T-helper 2 cell treated with Interferon-gamma antibody and Interleukin-4, amounts not matched to agents 100 ng/mL and 5 ng/mL, for 36 hours (primary cell): ENCODE data around the gene ACADM. TPM values are rescaled to one million over a fixed set of nuclear protein-coding genes. Genes with fewer than 3 reads are reported as not detected.
"Not testable (repeated sequence)": the region's sequence is repeated elsewhere in the genome, so short reads cannot be mapped to it uniquely, and the experiment has no call there.

ENCODE experiments used
- intact Hi-C: fragments of 100-400 bp; cut with micrococcal nuclease; formaldehyde crosslinking; loops from one replicate; pipeline ENCODE4 v1.15.1; 2023
- total RNA-seq: library from RNA; stranded (reverse); gene quantifications from 2 replicates; pipeline ENCODE4 v1.2.3, GENCODE V29; 2022

ACADM gene
- total RNA-seq, result 43.4 and 44.6 TPM in 2 replicates

GRCh38 chr1:75724472-75725022, at the start of gene ACADM:
ACADM (plus strand) TSS chr1:75724709; CDS start chr1:75724788, 79 bp downstream.
- intact Hi-C loops, result loop anchor here (1.0 to 10.0 kb wide), 3 partner anchors 22 to 990 kb away; partner anchors contain the start of genes CRYZ, RABGGTB and TYW3

- intact Hi-C loops, result no loop called here
Observed at GRCh38 chr1:75677443-75677842, 47.1 kb upstream of the ACADM start.

DNA sequence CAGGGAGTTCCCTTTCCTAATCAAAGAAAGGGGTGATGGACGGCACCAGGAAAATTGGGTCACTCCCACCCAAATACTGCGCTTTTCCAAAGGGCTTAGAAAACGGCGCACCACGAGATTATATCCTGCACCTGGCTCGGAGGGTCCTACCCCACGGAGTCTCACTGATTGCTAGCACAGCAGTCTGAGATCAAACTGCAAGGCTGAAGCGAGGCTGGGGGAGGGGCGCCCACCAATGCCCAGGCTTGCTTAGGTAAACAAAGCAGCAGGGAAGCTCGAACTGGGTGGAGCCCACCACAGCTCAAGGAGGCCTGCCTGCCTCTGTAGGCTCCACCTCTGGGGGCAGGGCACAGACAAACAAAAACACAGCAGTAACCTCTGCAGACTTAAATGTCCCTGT, 46.5 kb upstream of the ACADM start:
- intact Hi-C loops, result not testable (repeated sequence)

DNA sequence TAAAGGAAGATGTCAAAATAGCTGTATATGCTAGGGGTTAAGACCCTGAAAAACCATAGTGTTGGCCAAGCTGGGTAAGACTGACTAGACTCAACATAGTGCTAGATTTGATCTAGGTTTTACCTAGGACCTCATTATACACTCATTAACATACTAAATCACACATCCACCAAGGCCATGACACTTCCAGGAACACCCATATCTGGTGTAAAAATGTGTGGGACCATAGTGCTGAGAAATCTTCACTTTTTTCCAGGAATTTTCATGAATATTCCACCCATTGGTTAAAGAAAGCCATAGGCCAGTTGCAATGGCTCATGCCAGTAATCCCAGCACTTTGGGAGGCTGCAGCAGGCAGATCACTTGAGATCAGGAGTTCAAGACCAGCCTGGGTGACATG, 34.0 kb upstream of the ACADM start:
- intact Hi-C loops, result no loop called here

DNA sequence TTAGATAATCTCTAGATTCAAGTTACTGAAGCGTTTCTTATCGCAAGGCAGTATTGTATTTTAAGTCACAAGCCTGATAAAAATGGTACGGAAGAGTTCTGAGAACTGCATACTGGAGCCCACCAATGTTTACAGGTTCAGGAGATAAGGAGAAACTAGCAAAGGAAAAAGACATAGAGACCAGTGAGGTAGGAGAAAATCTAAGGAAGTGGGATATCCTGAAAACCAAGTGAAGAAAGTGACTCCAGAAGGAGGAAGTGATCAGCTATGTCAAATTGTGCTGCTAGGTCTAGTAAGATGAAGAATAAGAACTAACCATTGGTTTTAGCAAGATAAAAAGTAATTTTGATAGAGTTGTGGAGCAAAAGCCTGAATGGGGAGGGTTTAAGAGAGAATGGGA, 31.0 kb upstream of the ACADM start:
- intact Hi-C loops, result no loop called here

- intact Hi-C loops, result no loop called here
Observed at GRCh38 chr1:75696000-75696399, 28.5 kb upstream of the ACADM start.

DNA sequence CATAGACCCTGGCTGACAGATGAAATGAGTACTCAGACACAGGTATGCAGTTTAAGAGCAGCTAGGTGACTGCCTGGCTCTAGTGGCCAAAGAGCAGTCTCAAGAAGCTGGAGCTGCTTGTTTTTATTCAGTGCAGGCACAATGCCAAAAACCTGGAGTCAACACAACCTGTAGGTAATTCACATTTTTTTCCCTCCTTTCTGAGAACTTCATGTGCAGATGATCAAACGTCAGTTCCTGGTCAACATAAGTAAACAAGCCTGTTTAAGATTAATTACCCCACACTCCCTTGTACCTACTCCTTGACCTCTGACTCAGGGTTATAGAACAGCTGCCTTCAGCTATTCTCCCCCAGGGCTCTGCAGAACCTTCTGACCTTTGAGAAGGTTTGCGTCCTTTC, 17.3 kb upstream of the ACADM start:
- intact Hi-C loops, result no loop called here

GRCh38 chr1:75708910-75709309, 15.6 kb upstream of the ACADM start:
- intact Hi-C loops, result no loop called here

GRCh38 chr1:75710832-75711231, 13.7 kb upstream of the ACADM start:
- intact Hi-C loops, result no loop called here

DNA sequence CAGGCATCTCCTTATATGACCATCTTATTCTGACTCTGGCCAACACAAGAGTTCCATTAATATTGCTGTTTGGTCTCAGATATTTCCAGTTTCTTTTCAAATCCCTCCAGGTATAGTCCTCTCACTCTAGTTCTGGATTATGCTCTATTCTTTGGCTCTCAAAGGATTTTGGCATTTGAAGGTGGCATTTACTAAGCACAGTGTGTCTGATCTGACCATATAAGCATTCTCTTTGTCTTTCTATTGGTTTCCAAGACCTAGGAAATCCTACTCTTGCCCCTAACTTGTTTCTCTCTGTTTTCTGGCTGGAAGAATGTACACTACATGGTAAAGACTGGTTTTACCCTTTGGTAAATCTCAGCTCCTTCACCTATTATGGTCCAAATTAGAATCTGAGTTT, 12.7 kb upstream of the ACADM start:
- intact Hi-C loops, result no loop called here

GRCh38 chr1:75712306-75712705, 12.2 kb upstream of the ACADM start:
- intact Hi-C loops, result no loop called here

- intact Hi-C loops, result loop anchor here (10.0 kb wide), 1 partner anchor 985 kb away; the partner anchor contains the start of genes CRYZ and TYW3
Observed at GRCh38 chr1:75719810-75720209, 4.7 kb upstream of the ACADM start.

- intact Hi-C loops, result loop anchor here (10.0 kb wide), 1 partner anchor 986 kb away; the partner anchor contains the start of genes CRYZ and TYW3
Observed at GRCh38 chr1:75720325-75720724, 4.2 kb upstream of the ACADM start.

- intact Hi-C loops, result loop anchor here (10.0 kb wide), 1 partner anchor 986 kb away; the partner anchor contains the start of genes CRYZ and TYW3
Observed at GRCh38 chr1:75720820-75721219, 3.7 kb upstream of the ACADM start.

DNA sequence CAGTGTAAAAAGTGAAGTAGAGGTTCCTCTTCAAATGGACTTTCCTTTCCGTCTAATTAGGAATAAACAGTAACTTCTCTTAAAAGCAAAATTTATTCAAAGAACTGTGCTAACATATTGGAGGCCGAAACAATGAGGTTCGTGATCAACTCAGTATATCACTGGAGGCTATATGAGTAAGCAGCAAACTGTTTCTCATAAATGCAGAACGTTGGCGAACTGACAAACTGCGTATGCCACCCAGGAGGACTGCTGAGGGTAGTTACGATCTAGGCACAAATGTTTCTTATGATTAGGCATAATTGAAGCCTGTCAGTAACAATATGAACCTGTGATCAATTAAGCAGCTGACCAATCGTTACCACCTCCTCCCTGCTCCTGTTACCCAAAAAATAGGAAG, 2.3 kb upstream of the ACADM start:
- intact Hi-C loops, result loop anchor here (10.0 kb wide), 1 partner anchor 987 kb away; the partner anchor contains the start of genes CRYZ and TYW3

GRCh38 chr1:75722966-75723365, 1.5 kb upstream of the ACADM start:
- intact Hi-C loops, result loop anchor here (10.0 kb wide), 1 partner anchor 988 kb away; the partner anchor contains the start of genes CRYZ and TYW3

DNA sequence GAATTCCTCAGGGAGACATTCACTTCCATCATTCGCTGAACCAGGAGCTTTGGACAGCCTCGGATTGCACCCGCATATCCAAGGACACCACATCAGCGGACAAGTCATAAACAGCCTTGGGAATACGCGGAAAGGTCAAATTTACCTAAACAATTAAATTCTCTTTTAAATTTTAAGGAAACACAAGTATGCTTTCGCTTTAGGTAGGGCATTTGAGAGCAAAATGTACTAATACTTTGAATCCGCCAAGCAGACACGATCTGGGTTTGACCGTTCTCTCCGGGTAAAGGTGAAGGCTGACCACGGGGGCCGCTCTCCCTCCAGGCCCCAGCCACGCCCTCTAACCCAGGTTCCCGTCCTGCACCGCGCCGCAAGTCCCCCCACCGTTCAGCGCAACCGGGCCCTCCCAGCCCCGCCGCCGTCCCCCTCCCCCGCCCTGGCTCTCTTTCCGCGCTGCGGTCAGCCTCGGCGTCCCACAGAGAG, 479 bp upstream of the ACADM start:
- intact Hi-C loops, result loop anchor here (1.0 to 10.0 kb wide), 3 partner anchors 23 to 989 kb away; partner anchors contain the start of genes CRYZ, RABGGTB and TYW3

DNA sequence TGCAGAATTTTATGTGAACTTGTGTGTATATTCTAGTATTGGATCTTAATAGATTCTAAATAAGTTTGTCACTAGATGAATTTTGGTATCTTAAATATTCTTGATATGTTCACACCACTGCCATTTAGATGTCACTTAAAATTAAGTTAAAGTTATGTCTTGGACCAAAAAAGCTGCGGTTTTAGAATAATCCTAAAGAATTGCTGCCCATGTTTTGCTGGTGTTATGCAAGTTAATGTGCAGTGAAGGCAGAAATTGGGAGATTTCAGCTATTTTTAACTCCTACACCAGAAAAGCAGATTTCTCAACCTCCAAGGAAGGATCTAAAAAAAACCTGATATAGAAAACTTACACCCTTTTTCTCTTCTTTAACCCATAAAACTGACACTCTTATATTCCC, 757 bp downstream of the ACADM start:
- intact Hi-C loops, result loop anchor here (2.0 to 10.0 kb wide), 2 partner anchors 22 to 990 kb away; partner anchors contain the start of genes CRYZ and TYW3

GRCh38 chr1:75725861-75726361, 1.4 kb downstream of the ACADM start:
- intact Hi-C loops, result loop anchor here (2.0 to 10.0 kb wide), 2 partner anchors 21 to 991 kb away; partner anchors contain the start of genes CRYZ and TYW3

- intact Hi-C loops, result loop anchor here (10.0 kb wide), 1 partner anchor 993 kb away; the partner anchor contains the start of genes CRYZ and TYW3
Observed at GRCh38 chr1:75727571-75727970, 3.1 kb downstream of the ACADM start.

GRCh38 chr1:75730432-75730831, 5.9 kb downstream of the ACADM start:
- intact Hi-C loops, result no loop called here

DNA sequence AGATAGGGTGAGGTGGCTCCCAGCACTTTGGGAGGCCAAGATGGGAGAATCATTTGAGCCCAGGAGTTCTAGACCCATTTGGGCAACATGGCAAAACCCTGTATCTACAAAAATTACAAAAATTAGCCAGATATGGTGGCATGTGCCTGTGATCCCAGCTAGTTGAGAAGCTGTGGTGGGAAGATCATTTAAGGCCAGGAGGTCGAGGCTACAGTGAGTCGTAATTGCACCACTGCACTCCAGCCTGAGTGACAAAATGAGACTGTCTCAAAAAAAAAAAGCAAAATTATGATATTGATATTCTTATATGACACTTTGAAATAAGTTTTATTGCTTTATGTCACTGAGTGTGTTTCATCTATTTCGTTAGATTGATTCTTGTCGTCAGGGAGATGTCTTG, 7.4 kb downstream of the ACADM start:
- intact Hi-C loops, result no loop called here

GRCh38 chr1:75732703-75733102, 8.2 kb downstream of the ACADM start:
- intact Hi-C loops, result no loop called here
